ENCODE data around the gene AK9.

AK9 gene

GRCh38 chr6:109456710-109457561 lies 234.1 kb downstream of the AK9 start:
- peak; percentile 81 for DNase-seq (ENCODE audit: low read depth)

- no peak for DNase-seq (ENCODE audit: low read depth)
These were observed 234.9 kb downstream of the AK9 start for GRCh38 chr6:109456111-109456583.

- no peak for DNase-seq (ENCODE audit: low read depth)
These were observed 235.4 kb downstream of the AK9 start, which contains the start of gene MICAL1 for GRCh38 chr6:109455437-109456110. MICAL1 (minus strand) TSS chr6:109455772; CDS start chr6:109454196, 1,576 bp downstream.

GRCh38 chr6:109454496-109455436 lies 236.2 kb downstream of the AK9 start:
- DNase-seq (ENCODE audit: low read depth) = no peak

- no peak for DNase-seq (ENCODE audit: low read depth)
These were observed 237.2 kb downstream of the AK9 start for GRCh38 chr6:109453594-109454495.

GRCh38 chr6:109453156-109453555 lies 237.8 kb downstream of the AK9 start:
- DNase-seq (ENCODE audit: low read depth) = no peak

GRCh38 chr6:109452181-109452580 lies 238.8 kb downstream of the AK9 start:
- DNase-seq (ENCODE audit: low read depth) = no peak

GRCh38 chr6:109451376-109451775 lies 239.6 kb downstream of the AK9 start:
- DNase-seq (ENCODE audit: low read depth) = no peak

GRCh38 chr6:109450801-109451200 lies 240.2 kb downstream of the AK9 start:
- DNase-seq (ENCODE audit: low read depth) = no peak

GRCh38 chr6:109449795-109450673 lies 241.0 kb downstream of the AK9 start:
- DNase-seq (ENCODE audit: low read depth) = no peak

GRCh38 chr6:109449064-109449794 lies 241.8 kb downstream of the AK9 start:
- no peak for DNase-seq (ENCODE audit: low read depth)

- DNase-seq (ENCODE audit: low read depth) = no peak
These were observed 242.4 kb downstream of the AK9 start for GRCh38 chr6:109448615-109449014.

GRCh38 chr6:109447878-109448555 lies 243.0 kb downstream of the AK9 start:
- no peak for DNase-seq (ENCODE audit: low read depth)

GRCh38 chr6:109447087-109447486 lies 243.9 kb downstream of the AK9 start:
- DNase-seq (ENCODE audit: low read depth) = no peak

- no peak for DNase-seq (ENCODE audit: low read depth)
These were observed 244.5 kb downstream of the AK9 start for GRCh38 chr6:109446541-109446940.

GRCh38 chr6:109446072-109446471 lies 244.9 kb downstream of the AK9 start:
- DNase-seq (ENCODE audit: low read depth) = no peak

- DNase-seq (ENCODE audit: low read depth) = no peak
These were observed 245.6 kb downstream of the AK9 start for GRCh38 chr6:109445382-109445781.

- no peak for DNase-seq (ENCODE audit: low read depth)
These were observed 247.5 kb downstream of the AK9 start for GRCh38 chr6:109443425-109443950.

All from GM04504 (cell line).